CD4-positive, alpha-beta T cell (primary cell): ENCODE measurements around the gene TPBG. TPM values are rescaled to one million over a fixed set of nuclear protein-coding genes. Genes with fewer than 3 reads are reported as not detected.

Experiments
- ATAC-seq: fragments of 200-7000 bp; cut with Tn5 transposase; one replicate; pipeline ENCODE4 v1.10.0; 2022; ENCODE audit warnings: mild to moderate bottlenecking; ENCODE audit not compliant: poor library complexity
- CTCF ChIA-PET: fragments of 350-600 bp; sonication (Branson Sonifier 250); formaldehyde crosslinking; loops from one replicate; lab custom pipeline; 2021; ENCODE audit warnings: antibody characterized with exemption, inconsistent platforms; lab: Charles Lee
- POLR2A ChIA-PET: fragments of 350-600 bp; sonication (Branson Sonifier 250); formaldehyde crosslinking; loops from one replicate; lab custom pipeline; 2021; ENCODE audit warnings: antibody characterized with exemption, inconsistent platforms; lab: Charles Lee
- DNase-seq, 14 experiments: peaks; one replicate each; pipeline ENCODE4 v3.0.0-alpha.2; 2013 to 2020; ENCODE audit warnings: mixed read lengths in 2 of 14
- H3K27ac ChIP-seq, 2 donors: one replicate each; pipeline versions ENCODE4 v1.5.1 to v1.7.0; 2013; ENCODE audit warnings: low read length in 2 of 2, low read depth in 1 of 2, mild to moderate bottlenecking in 1 of 2
- H3K27me3 ChIP-seq, 2 experiments: 1 replicate in 1 of 2; 2 replicates in 1 of 2; pipeline versions ENCODE4 v1.6.1 to v1.7.0; 2013; ENCODE audit warnings: low read length in 2 of 2, control low read depth in 1 of 2, mild to moderate bottlenecking in 1 of 2, moderate library complexity in 1 of 2; ENCODE audit not compliant: insufficient read depth in 2 of 2, control insufficient read depth in 1 of 2
- H3K36me3 ChIP-seq: one replicate; pipeline ENCODE4 v1.6.1; 2013; ENCODE audit warnings: low read length, control low read depth; ENCODE audit not compliant: insufficient read depth
- H3K4me1 ChIP-seq: one replicate; pipeline ENCODE4 v1.6.1; 2013; ENCODE audit warnings: low read length, control low read depth; ENCODE audit not compliant: insufficient read depth
- H3K4me3 ChIP-seq: one replicate; pipeline ENCODE4 v1.5.1; 2013; ENCODE audit warnings: mild to moderate bottlenecking, low read length, moderate library complexity
- H3K9me3 ChIP-seq, 2 experiments: 1 replicate in 1 of 2; 2 replicates in 1 of 2; pipeline versions ENCODE4 v1.6.1 to v1.7.0; 2013; ENCODE audit warnings: low read length in 2 of 2, mild to moderate bottlenecking in 2 of 2, control low read depth in 1 of 2, moderate library complexity in 1 of 2; ENCODE audit not compliant: control insufficient read depth in 1 of 2, insufficient read depth in 1 of 2
- H3K27ac Mint-ChIP-seq: one replicate; pipeline ENCODE4 v1.8.0; 2020; ENCODE audit warnings: mixed read lengths
- H3K27me3 Mint-ChIP-seq: one replicate; pipeline ENCODE4 v1.8.0; 2021; ENCODE audit warnings: mixed read lengths
- H3K36me3 Mint-ChIP-seq: one replicate; pipeline ENCODE4 v1.8.0; 2021; ENCODE audit warnings: low read depth, mixed read lengths
- H3K4me1 Mint-ChIP-seq: one replicate; pipeline ENCODE4 v1.8.0; 2021; ENCODE audit warnings: low read depth, mixed read lengths
- H3K4me3 Mint-ChIP-seq: one replicate; pipeline ENCODE4 v1.8.0; 2020; ENCODE audit warnings: mild to moderate bottlenecking, mixed read lengths
- H3K9me3 Mint-ChIP-seq: one replicate; pipeline ENCODE4 v1.8.0; 2020; ENCODE audit warnings: mixed read lengths
- CTCF ChIP-seq: fragments of 200-600 bp; IDR thresholded peaks from one replicate; pipeline ENCODE4 v1.8.0; 2022; ENCODE audit warnings: antibody characterized with exemption, mild to moderate bottlenecking
- intact Hi-C, 2 experiments: fragments of 100-400 bp; cut with DNase I in 1 of 2; cut with micrococcal nuclease in 1 of 2; formaldehyde crosslinking; loops; one replicate each; pipeline versions ENCODE4 v1.15.1 to v1.9.0; 2023 to 2025; cut with DNase I, micrococcal nuclease
- total RNA-seq, 174 experiments: library from RNA in 2 of 174; stranded (reverse) in 2 of 174; gene quantifications; one replicate each; pipeline ENCODE4 v1.2.3 and lab custom pipeline; 2021 to 2026

The TPBG gene
- total RNA-seq, 2 experiments from 2014 or later, result 0.36 to 0.56 TPM

DNA sequence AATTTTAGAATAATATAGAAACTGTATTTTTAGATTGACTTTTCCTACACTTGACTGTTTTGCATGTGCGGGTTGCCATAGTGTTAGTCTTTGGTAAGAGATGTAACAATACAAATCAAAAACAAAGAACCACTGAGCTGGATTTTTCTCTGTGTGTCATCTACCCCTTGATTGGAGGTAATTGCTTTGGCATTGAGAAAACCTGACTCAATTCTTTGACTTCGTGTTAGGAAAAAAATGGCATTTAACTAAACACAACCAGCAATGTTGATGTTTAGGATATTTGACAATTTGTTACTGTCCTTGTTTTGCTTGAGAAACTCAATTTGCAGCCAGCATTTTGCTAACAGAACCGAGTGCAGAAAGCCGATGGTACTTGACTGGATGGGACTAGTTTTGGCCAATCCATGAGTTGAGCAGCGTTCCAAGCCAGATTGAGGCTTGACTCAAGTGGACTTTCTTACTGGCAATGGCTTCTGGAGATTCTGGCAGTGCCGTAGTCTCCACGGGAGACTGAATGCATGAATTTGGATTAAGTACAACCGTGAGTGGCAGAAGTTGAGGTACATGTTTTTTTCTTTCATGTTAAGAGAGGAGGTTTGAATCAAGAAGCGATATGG is 17.1 kb downstream of the TPBG start:
- H3K9me3 Mint-ChIP-seq, result peaks cover 2% of the 10 kb centered on the region
- no peak for TF ChIP-seq CTCF
- intact Hi-C loops, result no loop called here
- no peaks in the 10 kb centered on the region for H3K9me3 ChIP-seq
- H3K27ac Mint-ChIP-seq, result no peak overlapping the region
- H3K4me3 ChIP-seq, result no peak overlapping the region
- no peaks in the 10 kb centered on the region for H3K36me3 ChIP-seq
- no peaks in the 10 kb centered on the region for H3K4me1 ChIP-seq
- ChIA-PET CTCF (interaction anchor here (0.6 kb wide), 1 partner anchor 187 kb away, joined by 3 read pairs; no protein-coding TSS in a partner anchor), POLR2A (no interaction called here)
- no peaks in the 10 kb centered on the region for H3K4me1 Mint-ChIP-seq
- no peak for ATAC-seq
- no peak overlapping the region for H3K4me3 Mint-ChIP-seq
- no peaks in the 10 kb centered on the region for H3K27me3 ChIP-seq
- no peaks in the 10 kb centered on the region for H3K36me3 Mint-ChIP-seq
- H3K27ac ChIP-seq, result no peak overlapping the region
- DNase-seq, result no peak
- peaks cover 12% of the 10 kb centered on the region for H3K27me3 Mint-ChIP-seq

DNA sequence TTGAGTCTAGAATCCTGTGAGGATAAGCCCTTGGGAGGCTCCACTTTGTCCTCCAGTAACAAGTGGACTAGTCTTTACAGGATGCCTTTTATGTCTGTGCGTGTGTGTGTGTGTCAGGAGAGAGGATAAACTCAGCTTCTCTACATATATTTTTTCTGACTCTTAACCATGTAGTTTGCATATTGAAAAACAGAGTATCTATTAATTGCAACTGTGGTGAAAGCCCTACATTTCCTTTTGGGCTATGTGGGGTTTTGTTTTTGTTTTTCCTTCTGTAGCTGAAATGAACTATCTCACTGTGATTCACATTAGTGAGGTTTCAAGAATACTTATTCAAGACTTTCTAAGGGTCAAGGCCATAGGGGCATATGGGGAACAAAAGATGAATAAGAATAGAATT is 17.7 kb downstream of the TPBG start:
- H3K27ac ChIP-seq, result no peak overlapping the region
- CTCF ChIA-PET, result no interaction called here
- POLR2A ChIA-PET, result no interaction called here
- no peak for TF ChIP-seq CTCF
- H3K36me3 ChIP-seq, result no peaks in the 10 kb centered on the region
- Mint-ChIP-seq H3K4me3 (no peak overlapping the region), H3K4me1 (no peaks in the 10 kb centered on the region), H3K27ac (no peak overlapping the region), H3K9me3 (no peaks in the 10 kb centered on the region), H3K36me3 (no peaks in the 10 kb centered on the region), H3K27me3 (peaks cover 12% of the 10 kb centered on the region)
- H3K4me1 ChIP-seq, result no peaks in the 10 kb centered on the region
- no peaks in the 10 kb centered on the region for H3K9me3 ChIP-seq
- ATAC-seq, result no peak
- intact Hi-C loops, result no loop called here
- H3K4me3 ChIP-seq, result no peak overlapping the region
- DNase-seq, result no peak
- H3K27me3 ChIP-seq, result no peaks in the 10 kb centered on the region

GRCh38 chr6:82385102-82385501 is 21.5 kb downstream of the TPBG start:
- H3K27me3 ChIP-seq, result no peaks in the 10 kb centered on the region
- no peak overlapping the region for H3K27ac ChIP-seq
- no peaks in the 10 kb centered on the region for H3K4me1 Mint-ChIP-seq
- ATAC-seq (no peak), DNase-seq (no peak)
- intact Hi-C loops, result no loop called here
- TF ChIP-seq CTCF, result no peak
- no peaks in the 10 kb centered on the region for H3K9me3 Mint-ChIP-seq
- no peaks in the 10 kb centered on the region for H3K36me3 ChIP-seq
- H3K4me3 Mint-ChIP-seq, result no peak overlapping the region
- H3K36me3 Mint-ChIP-seq, result no peaks in the 10 kb centered on the region
- no peaks in the 10 kb centered on the region for H3K9me3 ChIP-seq
- no peak overlapping the region for H3K27ac Mint-ChIP-seq
- ChIA-PET POLR2A (no interaction called here), CTCF (no interaction called here)
- H3K27me3 Mint-ChIP-seq, result peaks cover 6% of the 10 kb centered on the region
- H3K4me1 ChIP-seq, result no peaks in the 10 kb centered on the region
- no peak overlapping the region for H3K4me3 ChIP-seq
